22Rv1 (cell line): ENCODE measurements around the gene SUN2.

Source experiments
- CTCF ChIP-seq: fragments of 450-650 bp; IDR thresholded peaks from 2 replicates; pipeline ENCODE4 v1.5.1; 2017; ENCODE audit warnings: mild to moderate bottlenecking
- ZFX ChIP-seq: fragments of 450-650 bp; IDR thresholded peaks from 2 replicates; pipeline ENCODE4 v1.6.1; 2017; ENCODE audit warnings: antibody characterized with exemption, borderline replicate concordance

DNA sequence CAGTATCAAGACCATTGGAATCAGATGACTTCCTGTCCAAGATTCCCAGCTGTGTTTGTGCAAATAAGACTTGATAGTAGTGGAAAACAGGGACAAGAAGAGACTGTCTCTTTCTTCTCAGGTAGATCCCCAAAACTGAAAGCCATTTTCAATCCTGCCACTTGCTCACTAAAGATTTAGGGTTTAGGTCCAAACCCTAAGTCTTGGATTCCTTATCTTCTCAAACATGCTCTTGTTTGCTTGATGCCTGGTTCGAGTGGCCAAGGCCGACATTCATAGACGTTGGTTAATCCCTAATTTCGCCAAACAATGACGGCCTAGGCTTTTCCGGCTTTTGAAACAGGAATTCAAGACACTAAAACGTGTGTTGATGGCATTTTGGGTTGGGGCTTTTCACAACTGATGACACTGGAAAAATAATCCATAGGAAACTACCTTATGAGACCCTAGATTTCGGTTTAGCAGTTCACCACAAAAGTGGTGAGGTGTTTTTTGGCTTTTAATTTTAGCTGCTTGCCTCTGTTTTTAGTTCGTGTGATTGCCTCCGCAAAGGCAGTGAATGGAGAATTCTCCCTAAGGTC, 51.1 kb downstream of the SUN2 start:
- TF ChIP-seq CTCF = no peak
- no peak for TF ChIP-seq ZFX
